ENCODE results near the gene OTUD7B. TPM values are rescaled to one million over a fixed set of nuclear protein-coding genes. Genes with fewer than 3 reads are reported as not detected.

OTUD7B gene
- total and polyA plus RNA-seq, 10 of the 15 experiments (the other 5 are each of a cell fraction or from before 2014, with no cell fraction given) = 1.7 to 24.9 (median 6.6) TPM

GRCh38 chr1:149977345-149977744, 33.2 kb downstream of the OTUD7B start:
- Histone ChIP-seq H3K4me3 (no peak overlapping the region), H3K36me3 (ENCODE audit: control insufficient read depth in 2 of 2, insufficient read depth in 2 of 2, low read length in 1 of 2) (peaks cover 0 to 18% of the 10 kb centered on the region in 2 experiments), H3K4me1 (ENCODE audit: control insufficient read depth, insufficient read depth, low read length) (peaks cover 21% of the 10 kb centered on the region), H3K9me3 (replicated peaks; ENCODE audit: control insufficient read depth, insufficient read depth, low read length) (no peaks in the 10 kb centered on the region), H2AFZ (ENCODE audit: control insufficient read depth, low read depth, low read length) (no peak overlapping the region), H3K9ac (ENCODE audit: control insufficient read depth, insufficient read depth, low read length) (no peak overlapping the region), H3K79me2 (ENCODE audit: control insufficient read depth, insufficient read depth, low read length) (peaks cover 6% of the 10 kb centered on the region), H4K20me1 (ENCODE audit: control insufficient read depth, insufficient read depth) (no peaks in the 10 kb centered on the region), H3K27me3 (replicated peaks in 1 of 2; ENCODE audit: control insufficient read depth in 2 of 2, insufficient read depth in 2 of 2, low read length in 1 of 2) (no peaks in the 10 kb centered on the region), H3K27ac (ENCODE audit: control insufficient read depth, insufficient read depth) (no peak overlapping the region), H3K4me2 (ENCODE audit: control insufficient read depth, insufficient read depth) (no peak overlapping the region)
- ChIA-PET CTCF (no interaction called here), RAD21 (ENCODE audit: unreplicated experiment) (no interaction called here), SMC1A (ENCODE audit: uncharacterized antibody, unreplicated experiment) (interaction anchor here (1.0 to 1.7 kb wide), 3 partner anchors 13 to 32 kb away, joined by 3 to 4 read pairs (median 4); no protein-coding TSS in a partner anchor), POLR2A (no interaction called here)
- no peak for FAIRE-seq
- in situ Hi-C loops (cut with MboI) (no loop called here), intact Hi-C loops (cut with micrococcal nuclease; ENCODE audit: unreplicated experiment) (no loop called here)
- WGBS (ENCODE audit: insufficient coverage, insufficient replicate concordance, low lambda C conversion rate, missing lambda C conversion rate) = 96% methylated on average over 3 of the region's 3 CpGs
- no peak for ATAC-seq
- BruUV-seq (replicated peaks) = no TSS peak
- TF ChIP-seq RUNX3 (IDR thresholded peaks at IDR 0.05; ENCODE audit: low read length) = no peak
- TF ChIP-seq NBN (IDR thresholded peaks at IDR 0.05) = no peak
- no peak for TF ChIP-seq HDGF (IDR thresholded peaks at IDR 0.05)
- TF ChIP-seq ATF7 (IDR thresholded peaks at IDR 0.05; ENCODE audit: low read depth) = no peak
- no peak for TF ChIP-seq MYB (IDR thresholded peaks at IDR 0.05; ENCODE audit: borderline replicate concordance, low read depth, low read length)
- TF ChIP-seq HDAC2 (IDR thresholded peaks at IDR 0.05) = no peak
- TF ChIP-seq MAX (IDR thresholded peaks at IDR 0.05; ENCODE audit: low read depth, low read length) = no peak
- no peak for TF ChIP-seq BHLHE40 (IDR thresholded peaks at IDR 0.05; ENCODE audit: borderline replicate concordance in 1 of 2, low read depth in 2 of 2, low read length in 1 of 2)
- no peak for TF ChIP-seq ATF3 (IDR thresholded peaks at IDR 0.05; ENCODE audit: borderline replicate concordance, extremely low read depth, low read depth, low read length)
- DNase-seq (ENCODE audit: low read depth, low spot score) = no peak
